Measurements from ENCODE around the gene AATK.

AATK gene

GRCh38 chr17:81071761-81072741 is 94.0 kb downstream of the AATK start:
- no peak for DNase-seq (ENCODE audit: low spot score)

GRCh38 chr17:81070541-81071246 is 95.3 kb downstream of the AATK start:
- DNase-seq (ENCODE audit: low spot score), result no peak

GRCh38 chr17:81069135-81069645 is 96.8 kb downstream of the AATK start:
- no peak for DNase-seq (ENCODE audit: low spot score)

- no peak for DNase-seq (ENCODE audit: low spot score)
Measured at GRCh38 chr17:81068411-81069134, 97.4 kb downstream of the AATK start.

- no peak for DNase-seq (ENCODE audit: low spot score)
Measured at GRCh38 chr17:81067391-81067811, 98.6 kb downstream of the AATK start.

Measured in hepatic stellate cell (primary cell).